H9 (cell line): ENCODE data around the gene RBMS3. TPM values are rescaled to one million over a fixed set of nuclear protein-coding genes. Genes with fewer than 3 reads are reported as not detected.
A peak's percentile ranks its signal among the peaks of the same experiment; 100 is the strongest.

Source experiments
- DNase-seq: peaks from one replicate; pipeline ENCODE4 v3.0.0-alpha.2; 2017
- H2AFZ ChIP-seq: one replicate; pipeline ENCODE4 v1.6.1; 2013; ENCODE audit warnings: mild to moderate bottlenecking, low read length, control low read depth, moderate library complexity
- H2AK5ac ChIP-seq: 2 replicates; pipeline ENCODE4 v1.6.1; 2013; ENCODE audit warnings: low read length, control low read depth, mixed read lengths; ENCODE audit not compliant: insufficient read length
- H2BK120ac ChIP-seq: one replicate; pipeline ENCODE4 v1.6.1; 2013; ENCODE audit warnings: low read depth, mild to moderate bottlenecking, low read length, control low read depth, inconsistent platforms; ENCODE audit not compliant: poor library complexity, severe bottlenecking
- H2BK12ac ChIP-seq: 2 replicates; pipeline ENCODE4 v1.6.1; 2013; ENCODE audit warnings: low read length, control low read depth, mixed read lengths, low read depth; ENCODE audit not compliant: insufficient read length
- H2BK15ac ChIP-seq: 2 replicates; pipeline ENCODE4 v1.6.1; 2013; ENCODE audit warnings: low read depth, low read length, control low read depth
- H2BK20ac ChIP-seq: one replicate; pipeline ENCODE4 v1.6.1; 2013; ENCODE audit warnings: low read depth, mild to moderate bottlenecking, low read length, control low read depth, inconsistent platforms; ENCODE audit not compliant: poor library complexity, severe bottlenecking
- H2BK5ac ChIP-seq: 2 replicates; pipeline ENCODE4 v1.6.1; 2013; ENCODE audit warnings: low read length, control low read depth, mixed read lengths; ENCODE audit not compliant: insufficient read length
- H3K14ac ChIP-seq: 2 replicates; pipeline ENCODE4 v1.6.1; 2013; ENCODE audit warnings: low read length, control low read depth; ENCODE audit not compliant: insufficient read depth
- H3K18ac ChIP-seq: 2 replicates; pipeline ENCODE4 v1.6.1; 2013; ENCODE audit warnings: low read depth, mild to moderate bottlenecking, mixed read lengths, low read length, control low read depth; ENCODE audit not compliant: insufficient read length
- H3K23ac ChIP-seq: 2 replicates; pipeline ENCODE4 v1.6.1; 2013; ENCODE audit warnings: low read length, control low read depth, mixed read lengths, low read depth; ENCODE audit not compliant: insufficient read length
- H3K23me2 ChIP-seq: 2 replicates; pipeline ENCODE4 v1.6.1; 2013; ENCODE audit warnings: low read depth, mild to moderate bottlenecking, mixed read lengths, low read length, control low read depth; ENCODE audit not compliant: insufficient read length, poor library complexity, severe bottlenecking
- H3K27ac ChIP-seq: 2 replicates; pipeline ENCODE4 v1.5.1; 2013; ENCODE audit warnings: low read length, control low read depth, mixed read lengths, low read depth; ENCODE audit not compliant: insufficient read length
- H3K27me3 ChIP-seq: 2 replicates; pipeline ENCODE4 v1.6.1; 2013; ENCODE audit warnings: low read length, control low read depth, inconsistent platforms; ENCODE audit not compliant: insufficient read depth
- H3K4ac ChIP-seq: 2 replicates; pipeline ENCODE4 v1.6.1; 2013; ENCODE audit warnings: low read depth, mild to moderate bottlenecking, control low read depth, inconsistent platforms, low read length, moderate library complexity
- H3K4me1 ChIP-seq: 2 replicates; pipeline ENCODE4 v1.6.1; 2013; ENCODE audit warnings: low read length, control low read depth, inconsistent platforms; ENCODE audit not compliant: insufficient read depth
- H3K4me2 ChIP-seq: 2 replicates; pipeline ENCODE4 v1.6.1; 2013; ENCODE audit warnings: low read length, control low read depth, mixed read lengths; ENCODE audit not compliant: insufficient read length, insufficient read depth
- H3K56ac ChIP-seq: 2 replicates; pipeline ENCODE4 v1.6.1; 2013; ENCODE audit warnings: low read depth, mild to moderate bottlenecking, mixed read lengths, low read length, control low read depth; ENCODE audit not compliant: insufficient read length
- H3K79me1 ChIP-seq: 2 replicates; pipeline ENCODE4 v1.6.1; 2013; ENCODE audit warnings: low read depth, mild to moderate bottlenecking, moderate library complexity, low read length, control low read depth, inconsistent platforms; ENCODE audit not compliant: insufficient read depth, poor library complexity, severe bottlenecking
- H3K79me2 ChIP-seq: 2 replicates; pipeline ENCODE4 v1.6.1; 2013; ENCODE audit warnings: low read length, control low read depth, inconsistent platforms; ENCODE audit not compliant: insufficient read depth
- H3K9ac ChIP-seq: 2 replicates; pipeline ENCODE4 v1.6.1; 2013; ENCODE audit warnings: low read length, control low read depth, mixed read lengths; ENCODE audit not compliant: insufficient read length; ENCODE audit errors: extremely low read depth
- H3K9me3 ChIP-seq: one replicate; pipeline ENCODE4 v1.6.1; 2013; ENCODE audit warnings: low read depth, low read length, inconsistent platforms; ENCODE audit not compliant: control insufficient read depth
- H3T11ph ChIP-seq: one replicate; pipeline ENCODE4 v1.6.1; 2013; ENCODE audit warnings: mild to moderate bottlenecking, low read length, control low read depth, inconsistent platforms
- H4K20me1 ChIP-seq: one replicate; pipeline ENCODE4 v1.6.1; 2013; ENCODE audit not compliant: control insufficient read depth, insufficient read length, insufficient read depth
- H4K5ac ChIP-seq: 2 replicates; pipeline ENCODE4 v1.6.1; 2013; ENCODE audit warnings: low read depth, mild to moderate bottlenecking, mixed read lengths, low read length, control low read depth; ENCODE audit not compliant: insufficient read length
- H4K8ac ChIP-seq: replicated peaks from 2 replicates; pipeline ENCODE4 v1.6.1; 2013; ENCODE audit warnings: low read length, control low read depth, mixed read lengths, low read depth; ENCODE audit not compliant: insufficient read length
- H4K91ac ChIP-seq: 2 replicates; pipeline ENCODE4 v1.6.1; 2013; ENCODE audit warnings: low read depth, mild to moderate bottlenecking, moderate library complexity, mixed read lengths, low read length, control low read depth; ENCODE audit not compliant: insufficient read length
- H3K27ac Mint-ChIP-seq, 3 experiments: 2 replicates in 2 of 3; 3 replicates in 1 of 3; pipeline ENCODE4 v1.8.0; 2020 to 2021; ENCODE audit warnings: mixed read lengths in 3 of 3, mild to moderate bottlenecking in 1 of 3, moderate library complexity in 1 of 3
- H3K27me3 Mint-ChIP-seq: 2 replicates; pipeline ENCODE4 v1.8.0; 2021; ENCODE audit warnings: low read depth, mild to moderate bottlenecking, moderate library complexity, mixed read lengths
- H3K36me3 Mint-ChIP-seq, 3 experiments: 2 replicates in 2 of 3; 3 replicates in 1 of 3; pipeline ENCODE4 v1.8.0; 2020 to 2021; ENCODE audit warnings: low read depth in 3 of 3, mixed read lengths in 3 of 3; ENCODE audit not compliant: insufficient read depth in 1 of 3
- H3K4me1 Mint-ChIP-seq, 2 experiments: 2 replicates each; pipeline ENCODE4 v1.8.0; 2020; ENCODE audit warnings: mixed read lengths in 2 of 2
- H3K4me3 Mint-ChIP-seq, 2 experiments: 2 replicates in 1 of 2; 3 replicates in 1 of 2; pipeline ENCODE4 v1.8.0; 2020 to 2021; ENCODE audit warnings: mild to moderate bottlenecking in 2 of 2, mixed read lengths in 2 of 2, moderate library complexity in 1 of 2
- H3K9me3 Mint-ChIP-seq, 2 experiments: 2 replicates in 1 of 2; 3 replicates in 1 of 2; pipeline ENCODE4 v1.8.0; 2020; ENCODE audit warnings: mild to moderate bottlenecking in 2 of 2, mixed read lengths in 2 of 2, moderate library complexity in 1 of 2
- CTCF ChIP-seq: fragments of 200-600 bp; sonication (generic); conservative IDR thresholded peaks from 3 replicates; pipeline ENCODE4 v1.8.0; 2021; ENCODE audit warnings: antibody characterized with exemption, mild to moderate bottlenecking
- WGBS: extraction: QIAGEN DNeasy Blood & Tissue Kit; methylation state at CpG from one replicate; pipeline ENCODE4 v1.1.7; 2013; ENCODE audit warnings: missing lambda C conversion rate, low lambda C conversion rate, mixed read lengths; ENCODE audit not compliant: insufficient read length; ENCODE audit errors: extremely low coverage; 5-methylcytosine and 5-hydroxymethylcytosine counted together
- total RNA-seq: library from RNA; stranded (reverse); gene quantifications from 2 replicates; pipeline ENCODE4 v1.2.1, GENCODE V29; 2021

The RBMS3 gene
- total RNA-seq, 1 experiment from 2014 or later: 8.1 TPM

DNA sequence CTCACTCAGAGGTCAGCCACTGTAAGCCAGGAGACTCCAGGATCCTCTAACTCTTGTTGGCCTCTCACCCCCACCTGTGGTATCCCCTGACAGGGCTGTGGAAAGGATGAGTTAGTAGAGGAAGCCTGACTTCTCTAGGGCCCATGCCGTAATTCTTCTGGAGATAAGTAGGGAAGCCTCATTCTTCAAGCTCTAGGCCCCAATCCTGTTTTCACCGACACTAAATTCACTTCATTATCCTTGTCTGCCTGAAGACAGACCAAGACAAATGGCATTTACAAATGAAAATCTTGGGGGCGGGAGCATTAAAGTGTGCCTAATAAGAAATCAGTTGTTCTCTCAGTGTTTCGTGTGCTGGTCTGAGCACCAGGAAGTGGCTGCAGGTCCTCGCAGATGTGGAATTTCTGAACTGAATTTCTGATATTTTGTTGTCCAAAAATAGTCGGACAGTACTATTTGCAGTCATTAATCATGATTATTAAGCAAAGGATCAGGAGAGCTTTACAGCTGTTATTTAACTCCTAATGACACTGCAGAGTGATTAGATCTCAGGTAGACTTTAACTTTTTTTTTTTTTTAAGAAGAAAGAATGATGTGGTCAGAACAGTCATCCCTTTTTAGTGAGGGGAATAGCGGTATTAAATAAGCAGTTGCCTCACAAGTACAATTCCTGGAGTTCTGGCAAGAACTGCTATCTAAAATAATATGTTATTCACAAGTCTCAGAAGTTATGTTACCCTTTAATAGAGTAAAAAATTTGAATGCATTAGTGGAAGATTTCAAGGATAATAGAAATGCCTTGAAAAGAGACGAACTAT is 58.4 kb downstream of the RBMS3 start:
- H3K79me2 ChIP-seq: no peaks in the 10 kb centered on the region

More for the DNA sequence above, 58.4 kb downstream of the RBMS3 start:
- Histone ChIP-seq H2AK5ac (no peak overlapping the region), H2BK15ac (no peak overlapping the region), H3K23ac (no peak overlapping the region), H2BK12ac (no peak overlapping the region), H2AFZ (no peak overlapping the region), H4K91ac (no peak overlapping the region), H3K56ac (no peak overlapping the region), H3K27me3 (no peaks in the 10 kb centered on the region), H4K5ac (no peak overlapping the region), H3K27ac (no peak overlapping the region), H4K8ac (no peak overlapping the region), H2BK120ac (no peak overlapping the region), H3K4me2 (no peak overlapping the region), H2BK5ac (no peak overlapping the region), H2BK20ac (no peak overlapping the region), H3K79me1 (no peaks in the 10 kb centered on the region), H3K14ac (no peak overlapping the region), H3K23me2 (no peaks in the 10 kb centered on the region), H3K4ac (no peak overlapping the region), H3K9me3 (no peaks in the 10 kb centered on the region), H4K20me1 (no peaks in the 10 kb centered on the region), H3K4me1 (peaks cover 1% of the 10 kb centered on the region; the same call in 1 of the 2 replicates), H3T11ph (no peak overlapping the region), H3K9ac (no peak overlapping the region), H3K18ac (no peak overlapping the region)
- DNase-seq: no peak
- Mint-ChIP-seq H3K4me1 (peaks cover 19 to 32% of the 10 kb centered on the region in 2 experiments), H3K27ac (peak overlapping the region; percentile 5 to 61 (median 61); a peak in 2 of 7 replicates), H3K9me3 (no peaks in the 10 kb centered on the region), H3K27me3 (no peaks in the 10 kb centered on the region), H3K4me3 (no peak overlapping the region), H3K36me3 (no peaks in the 10 kb centered on the region)
- no CpG with 5 or more reads among the region's 8 CpGs for WGBS
- TF ChIP-seq CTCF: no peak
